Measurements from ENCODE around the gene UGT1A1. TPM values are rescaled to one million over a fixed set of nuclear protein-coding genes. Genes with fewer than 3 reads are reported as not detected.

The UGT1A1 gene
- total RNA-seq, 4 donors from 2014 or later, result 0.94 TPM; not detected in 3

DNA sequence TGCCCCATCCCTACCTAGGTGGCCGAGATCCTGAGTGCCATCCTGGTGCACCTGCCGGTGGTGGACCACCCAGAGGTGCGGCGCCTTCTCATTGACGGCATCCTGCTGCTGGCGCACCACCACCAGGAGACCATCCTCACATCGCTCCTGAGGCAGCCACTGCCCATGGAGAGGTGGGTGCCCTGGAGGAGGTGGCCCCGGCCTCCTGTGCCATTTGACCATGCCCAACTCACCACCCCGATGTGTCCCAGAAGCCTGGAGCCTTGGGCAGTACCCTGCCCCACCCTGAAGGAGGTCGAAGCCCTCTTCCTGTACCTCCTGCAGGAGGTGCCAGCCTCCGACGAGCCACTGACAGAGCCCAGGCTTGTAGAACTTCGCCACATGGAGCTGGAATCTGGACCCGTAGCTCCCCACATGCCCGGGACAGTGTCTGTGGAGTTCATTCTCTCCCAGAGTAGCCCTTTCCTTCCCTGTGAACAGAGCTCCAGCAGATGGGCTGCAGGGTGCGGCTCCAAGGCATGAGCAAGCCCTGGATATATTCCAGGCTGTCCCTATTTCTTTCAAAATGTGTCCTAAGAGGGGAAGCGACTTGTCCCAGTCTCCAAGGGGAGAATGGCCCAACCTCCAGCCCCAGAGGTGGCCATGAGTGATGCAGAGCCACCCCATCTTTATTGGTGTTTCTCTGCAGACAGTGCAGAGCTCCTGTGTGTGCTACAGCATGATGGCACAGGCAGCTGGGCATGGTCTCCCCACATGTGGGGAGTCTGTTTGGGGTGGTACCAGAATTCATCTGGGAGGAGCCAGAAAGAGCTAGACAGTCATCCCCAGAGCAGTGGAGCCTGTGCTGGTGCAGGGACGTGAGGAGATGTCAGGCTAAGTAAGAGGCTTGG is 60.1 kb downstream of the UGT1A1 start:
- ATAC-seq, result no peak

DNA sequence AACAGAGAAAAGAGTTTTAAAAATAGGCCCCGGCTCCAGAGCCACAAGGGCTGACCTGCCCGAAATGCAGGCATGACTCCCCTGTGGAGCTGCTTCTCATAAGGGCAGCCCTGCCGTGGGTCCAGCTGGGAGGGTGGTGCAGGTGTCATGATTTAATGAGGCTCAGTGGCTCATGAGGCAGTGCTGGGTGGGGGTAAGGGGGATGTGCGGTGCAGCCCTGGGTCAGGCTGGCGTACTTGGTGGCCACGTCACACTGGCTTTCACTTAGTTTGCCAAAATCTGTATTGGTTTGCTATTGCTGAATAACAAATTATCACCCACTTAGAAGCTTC is 60.7 kb downstream of the UGT1A1 start:
- Histone ChIP-seq H3K27ac (no peak overlapping the region), H3K4me1 (no peaks in the 10 kb centered on the region), H3K36me3 (no peaks in the 10 kb centered on the region), H3K9me3 (peaks cover 0 to 7% (median 0%) of the 10 kb centered on the region in 3 donors), H3K27me3 (peaks cover 6% of the 10 kb centered on the region), H3K4me3 (no peak overlapping the region)
- TF ChIP-seq, protein P1, sequence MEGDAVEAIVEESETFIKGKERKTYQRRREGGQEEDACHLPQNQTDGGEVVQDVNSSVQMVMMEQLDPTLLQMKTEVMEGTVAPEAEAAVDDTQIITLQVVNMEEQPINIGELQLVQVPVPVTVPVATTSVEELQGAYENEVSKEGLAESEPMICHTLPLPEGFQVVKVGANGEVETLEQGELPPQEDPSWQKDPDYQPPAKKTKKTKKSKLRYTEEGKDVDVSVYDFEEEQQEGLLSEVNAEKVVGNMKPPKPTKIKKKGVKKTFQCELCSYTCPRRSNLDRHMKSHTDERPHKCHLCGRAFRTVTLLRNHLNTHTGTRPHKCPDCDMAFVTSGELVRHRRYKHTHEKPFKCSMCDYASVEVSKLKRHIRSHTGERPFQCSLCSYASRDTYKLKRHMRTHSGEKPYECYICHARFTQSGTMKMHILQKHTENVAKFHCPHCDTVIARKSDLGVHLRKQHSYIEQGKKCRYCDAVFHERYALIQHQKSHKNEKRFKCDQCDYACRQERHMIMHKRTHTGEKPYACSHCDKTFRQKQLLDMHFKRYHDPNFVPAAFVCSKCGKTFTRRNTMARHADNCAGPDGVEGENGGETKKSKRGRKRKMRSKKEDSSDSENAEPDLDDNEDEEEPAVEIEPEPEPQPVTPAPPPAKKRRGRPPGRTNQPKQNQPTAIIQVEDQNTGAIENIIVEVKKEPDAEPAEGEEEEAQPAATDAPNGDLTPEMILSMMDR (IDR thresholded peaks at IDR 0.05), result no peak
- TF ChIP-seq POLR2A (IDR thresholded peaks at IDR 0.05) (no peak), EP300 (IDR thresholded peaks at IDR 0.05) (no peak), POLR2AphosphoS5 (IDR thresholded peaks at IDR 0.05) (no peak)
- no peak for ATAC-seq
- 75 to 78% methylated on average over 5 of the region's 6 CpGs for WGBS, 2 donors (ENCODE audit: low coverage in 1 of 2)

More for the DNA sequence above, 60.1 kb downstream of the UGT1A1 start:
- no peaks in the 10 kb centered on the region for H3K4me1 ChIP-seq
- H3K27me3 ChIP-seq, result peaks cover 6% of the 10 kb centered on the region
- peaks cover 0 to 7% (median 0%) of the 10 kb centered on the region in 3 donors for H3K9me3 ChIP-seq
- H3K27ac ChIP-seq, result no peak overlapping the region
- 18 to 60% methylated on average over 1 to 2 of the region's 18 CpGs for WGBS, 2 donors (ENCODE audit: low coverage in 1 of 2)
- H3K4me3 ChIP-seq, result no peak overlapping the region
- H3K36me3 ChIP-seq, result no peaks in the 10 kb centered on the region
- TF ChIP-seq POLR2A (IDR thresholded peaks at IDR 0.05), result no peak
- TF ChIP-seq POLR2AphosphoS5 (IDR thresholded peaks at IDR 0.05), result no peak
- TF ChIP-seq, protein P1 (IDR thresholded peaks at IDR 0.05), result no peak
- no peak for TF ChIP-seq EP300 (IDR thresholded peaks at IDR 0.05)

DNA sequence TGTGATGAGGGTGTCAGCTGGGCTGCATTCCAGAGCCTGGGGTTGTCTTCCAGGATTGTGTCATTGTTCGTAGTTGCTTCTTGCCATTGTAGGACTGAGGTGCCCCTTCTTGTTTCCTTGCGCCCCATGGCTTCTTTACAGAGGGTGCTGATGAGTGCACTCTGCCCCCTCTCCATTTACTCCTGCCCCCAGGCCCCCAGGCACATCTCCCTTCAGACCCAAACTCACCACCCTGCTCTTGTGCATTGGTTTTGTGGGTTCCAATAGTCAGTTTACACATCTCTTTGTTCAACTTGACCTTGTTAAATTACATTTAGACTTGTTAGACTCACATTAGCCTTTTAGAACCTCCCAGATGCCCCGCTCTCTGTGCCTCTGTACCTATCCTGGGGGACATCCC is 61.1 kb downstream of the UGT1A1 start:
- Histone ChIP-seq H3K4me3 (no peak overlapping the region), H3K36me3 (no peaks in the 10 kb centered on the region), H3K9me3 (peaks cover 0 to 10% (median 0%) of the 10 kb centered on the region in 3 donors), H3K27me3 (peaks cover 6% of the 10 kb centered on the region), H3K27ac (no peak overlapping the region), H3K4me1 (no peaks in the 10 kb centered on the region)
- WGBS, 2 donors (ENCODE audit: low coverage in 1 of 2), result 80 to 85% methylated on average over 2 to 3 of the region's 3 CpGs
- TF ChIP-seq, protein P1 (IDR thresholded peaks at IDR 0.05), result no peak
- TF ChIP-seq EP300 (IDR thresholded peaks at IDR 0.05) (no peak), POLR2AphosphoS5 (IDR thresholded peaks at IDR 0.05) (no peak), POLR2A (IDR thresholded peaks at IDR 0.05) (no peak)
- no peak for ATAC-seq

DNA sequence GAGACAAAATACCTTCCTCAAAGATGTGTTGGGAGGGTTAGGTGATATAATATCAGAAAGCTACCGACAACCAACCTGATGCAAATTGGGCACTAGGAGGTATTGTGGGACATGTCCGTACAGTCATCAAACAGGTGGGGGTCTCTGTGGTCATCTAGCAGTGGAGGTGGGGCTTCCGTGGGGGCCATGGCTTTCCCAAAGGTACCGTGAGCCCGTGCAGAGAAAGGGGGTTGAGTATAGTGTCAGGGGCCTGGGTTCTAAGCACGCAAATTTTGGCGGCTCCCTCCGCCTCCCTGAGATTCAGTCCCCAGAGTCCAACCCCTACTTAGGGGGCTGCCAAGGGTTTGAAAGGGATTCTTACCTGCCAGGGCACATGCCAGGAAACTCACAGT is 61.6 kb downstream of the UGT1A1 start:
- WGBS, 2 donors (ENCODE audit: low coverage in 1 of 2), result 93% methylated on average over 3 of the region's 8 CpGs; no CpG with 5 or more reads in 1 of the 2 donors
- H3K9me3 ChIP-seq, result peaks cover 0 to 7% (median 0%) of the 10 kb centered on the region in 3 donors
- no peak overlapping the region for H3K27ac ChIP-seq
- ATAC-seq, result no peak
- H3K4me1 ChIP-seq, result no peaks in the 10 kb centered on the region
- peaks cover 6% of the 10 kb centered on the region for H3K27me3 ChIP-seq
- no peak overlapping the region for H3K4me3 ChIP-seq
- no peaks in the 10 kb centered on the region for H3K36me3 ChIP-seq
- no peak for TF ChIP-seq POLR2AphosphoS5 (IDR thresholded peaks at IDR 0.05)
- TF ChIP-seq, protein P1 (IDR thresholded peaks at IDR 0.05), result no peak
- TF ChIP-seq EP300 (IDR thresholded peaks at IDR 0.05), result no peak
- no peak for TF ChIP-seq POLR2A (IDR thresholded peaks at IDR 0.05)

All from gastroesophageal sphincter (tissue), 4 donors.